HG03097 (cell line): ENCODE data around the gene SNTG2.

Experiments
- ATAC-seq: cut with Tn5 transposase; IDR thresholded peaks from one replicate; pipeline ENCODE4 v1.9.1; 2021; ENCODE audit not compliant: unreplicated experiment, low FRiP score

SNTG2 gene

DNA sequence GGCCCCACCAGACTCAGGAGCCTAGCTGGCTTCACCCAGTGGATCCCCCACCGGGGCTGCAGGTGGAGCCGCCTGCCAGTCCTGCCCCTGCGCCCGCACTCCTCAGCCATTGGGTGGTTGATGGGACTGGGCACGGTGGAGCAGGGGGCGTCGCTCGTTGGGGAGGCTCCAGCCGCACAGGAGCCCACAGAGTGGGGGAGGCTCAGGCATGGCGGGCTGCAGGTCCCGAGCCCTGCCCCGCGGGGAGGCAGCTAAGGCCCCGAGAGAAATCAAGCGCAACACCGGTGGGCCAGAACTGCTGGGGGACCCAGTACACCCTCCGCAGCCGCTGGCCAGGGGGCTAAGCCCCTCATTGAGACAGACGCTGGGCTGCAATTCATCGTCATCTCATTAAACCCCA is 184.0 kb downstream of the SNTG2 start:
- no peak for ATAC-seq

DNA sequence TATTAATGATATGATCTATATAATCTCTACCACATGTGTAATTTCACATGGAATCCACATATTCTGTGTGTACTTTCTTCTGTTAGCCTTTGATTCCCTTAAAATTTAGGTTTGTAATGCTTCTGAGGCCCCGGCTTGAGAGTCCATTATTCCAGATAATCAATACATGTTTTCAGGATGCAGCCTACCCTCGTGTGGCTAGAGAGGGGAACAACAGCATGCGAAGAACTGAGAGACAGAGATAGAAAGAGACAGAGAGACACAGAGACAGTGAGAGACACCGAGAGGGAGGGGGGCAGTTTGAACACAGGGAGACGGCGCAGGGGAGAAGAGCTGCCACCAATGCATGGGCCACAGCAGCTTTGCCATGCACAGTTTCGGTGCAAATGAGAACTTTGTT is 185.4 kb downstream of the SNTG2 start:
- ATAC-seq: no peak

DNA sequence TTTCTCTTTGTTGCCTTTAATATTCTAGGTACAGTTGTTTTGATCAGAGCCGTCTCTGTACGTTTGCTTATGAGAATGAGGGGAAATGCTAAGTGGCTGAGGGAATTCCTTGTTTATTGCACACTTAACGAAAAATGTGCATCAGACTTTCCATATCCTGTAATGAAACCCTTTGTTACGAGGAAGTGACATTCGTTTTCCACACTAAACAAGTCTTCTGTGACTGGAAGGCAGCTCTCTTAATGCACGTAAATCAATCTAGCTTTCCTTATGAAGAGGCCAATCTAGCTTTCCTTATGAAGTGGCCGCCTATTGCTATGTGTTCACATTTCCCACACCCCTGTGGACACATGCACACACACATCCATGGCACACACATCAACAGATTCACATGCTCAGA is 186.2 kb downstream of the SNTG2 start:
- no peak for ATAC-seq

DNA sequence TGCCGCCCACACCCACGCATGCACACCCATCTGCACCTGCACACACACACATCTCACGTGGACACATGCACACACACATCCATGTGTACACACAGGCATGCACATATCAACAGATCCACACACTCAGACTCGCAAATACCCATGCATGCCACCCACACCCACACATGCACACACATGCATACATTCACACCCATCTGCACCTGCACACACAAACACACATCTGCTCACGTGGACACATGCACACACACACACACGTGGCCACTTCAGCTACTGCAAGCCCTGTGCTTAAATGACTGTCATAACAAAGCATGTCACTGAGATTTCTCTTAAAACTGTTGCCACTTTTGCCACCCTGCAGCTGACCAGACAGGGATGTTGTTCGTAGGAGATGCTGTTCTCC is 186.6 kb downstream of the SNTG2 start:
- no peak for ATAC-seq

DNA sequence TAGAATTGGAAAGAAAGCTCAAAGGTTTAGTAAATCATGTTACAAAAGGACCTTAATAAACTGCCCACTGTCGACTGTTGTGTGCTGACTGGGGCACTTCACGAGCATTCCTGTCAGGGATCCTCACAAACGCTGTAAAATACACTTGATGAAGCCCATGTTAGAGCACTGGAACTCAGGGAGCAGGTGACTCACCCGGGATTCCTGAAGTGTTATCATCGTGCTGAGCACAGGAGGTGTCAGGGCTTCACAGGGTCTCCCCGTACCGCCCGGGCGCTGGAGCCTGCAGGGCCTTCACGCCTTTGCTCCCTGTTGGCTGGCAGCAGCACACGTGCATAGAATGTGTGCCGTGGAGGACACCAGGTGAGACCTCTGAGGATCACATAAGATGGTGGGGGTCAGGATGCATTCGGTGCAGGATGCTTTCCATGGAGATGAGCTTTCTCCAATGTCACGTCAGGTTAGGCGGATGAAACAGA is 187.3 kb downstream of the SNTG2 start:
- no peak for ATAC-seq

DNA sequence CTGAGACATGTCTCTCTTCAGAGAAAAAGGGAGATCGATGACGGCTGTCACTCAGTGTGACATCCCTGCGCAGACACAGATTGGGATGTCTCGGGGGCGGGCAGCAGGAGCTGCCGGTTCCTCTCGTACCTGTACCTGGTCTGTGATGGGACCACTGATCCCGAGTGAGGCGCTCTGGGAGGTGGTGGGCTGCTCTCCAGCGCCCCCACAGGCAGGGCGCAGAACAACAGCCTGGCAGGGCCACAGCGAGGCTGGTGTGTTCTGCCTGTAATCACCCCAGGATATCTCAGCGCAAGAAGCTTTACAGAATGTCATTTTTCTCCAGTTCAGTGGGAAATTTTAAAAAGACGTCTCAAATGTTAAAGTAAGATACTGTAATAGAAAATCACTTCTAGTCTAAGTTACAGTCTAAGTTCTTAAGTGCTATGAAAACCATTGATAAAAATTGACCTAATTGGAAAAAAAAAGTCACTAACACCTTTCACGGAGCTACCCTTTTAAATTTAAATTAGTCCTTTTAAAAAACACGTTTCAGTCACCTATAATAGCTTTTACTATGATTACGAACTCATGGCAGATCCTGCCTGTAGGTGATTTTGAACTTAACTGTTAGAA is 189.8 kb downstream of the SNTG2 start:
- no peak for ATAC-seq

DNA sequence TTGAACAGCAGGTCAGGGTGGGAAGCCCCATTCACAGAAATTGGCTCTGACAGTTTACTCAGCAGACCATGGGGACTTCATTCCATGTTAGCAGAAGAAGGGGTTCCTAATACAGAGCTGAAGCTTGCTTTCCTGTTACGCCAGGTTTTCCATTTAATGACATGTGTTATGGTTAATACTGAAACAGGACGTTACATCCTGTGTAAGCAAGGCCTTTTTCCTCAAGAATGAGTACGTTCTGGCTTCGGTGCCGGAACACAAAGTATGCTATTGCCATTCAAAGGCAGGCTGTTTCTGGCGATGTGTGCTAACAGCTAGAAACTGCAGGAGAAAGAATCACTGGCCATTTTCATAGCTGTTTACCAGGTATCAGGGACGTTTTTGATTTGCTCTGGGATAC is 190.4 kb downstream of the SNTG2 start:
- ATAC-seq: no peak

DNA sequence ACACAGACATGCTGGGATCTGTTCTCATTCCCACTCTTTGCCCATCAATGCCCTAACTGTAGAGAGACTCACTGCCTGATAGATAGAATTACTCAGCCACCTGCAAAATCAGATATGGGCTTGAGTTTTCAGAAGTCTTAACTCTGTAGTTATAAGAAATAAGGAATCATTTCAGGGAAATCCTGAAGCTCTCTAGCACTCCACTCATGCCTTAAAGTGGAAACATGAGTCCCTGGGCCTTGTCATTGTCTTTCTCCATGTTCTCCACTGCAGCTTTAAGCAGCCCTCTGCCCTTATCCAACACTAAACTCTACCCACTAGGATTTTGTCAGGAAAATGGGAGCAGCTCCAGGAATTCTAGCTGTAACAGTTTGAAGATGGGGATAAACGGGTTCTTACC is 192.5 kb downstream of the SNTG2 start:
- ATAC-seq: no peak

DNA sequence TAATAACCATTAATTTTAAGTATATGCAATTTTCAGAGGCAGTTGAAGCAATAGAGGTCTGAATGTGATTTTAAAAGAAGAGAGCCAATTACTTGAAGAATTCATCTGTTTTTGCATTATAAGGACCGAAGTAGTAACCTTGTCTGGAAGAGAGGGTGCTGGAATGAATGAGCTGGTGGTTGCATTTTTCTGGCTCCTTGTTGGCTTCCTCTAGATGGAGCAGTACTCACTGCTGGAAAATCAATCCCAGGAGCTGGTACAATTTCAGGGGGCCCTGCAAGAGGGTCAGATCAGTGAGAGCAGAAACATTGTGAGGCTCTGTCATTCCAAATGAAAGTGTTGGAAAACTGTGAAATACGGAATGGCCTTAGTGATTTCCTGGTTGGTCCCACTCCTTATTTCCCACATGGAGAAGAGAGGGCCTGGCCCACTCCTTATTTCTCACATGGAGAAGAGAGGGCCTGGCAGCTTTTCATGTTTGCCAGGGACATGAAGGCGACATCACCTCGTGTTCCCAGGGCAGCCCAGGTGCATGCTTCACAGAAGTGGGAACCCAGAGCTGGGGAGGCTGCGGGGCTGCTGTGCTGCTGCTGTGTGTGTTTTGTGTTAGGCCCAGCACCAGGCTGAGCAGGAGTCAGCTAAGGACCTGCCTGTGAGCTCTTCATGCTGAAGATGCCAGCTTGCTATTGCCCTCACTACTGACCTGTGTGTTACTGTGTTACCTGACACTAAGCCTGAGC is 197.4 kb downstream of the SNTG2 start:
- ATAC-seq: no peak

DNA sequence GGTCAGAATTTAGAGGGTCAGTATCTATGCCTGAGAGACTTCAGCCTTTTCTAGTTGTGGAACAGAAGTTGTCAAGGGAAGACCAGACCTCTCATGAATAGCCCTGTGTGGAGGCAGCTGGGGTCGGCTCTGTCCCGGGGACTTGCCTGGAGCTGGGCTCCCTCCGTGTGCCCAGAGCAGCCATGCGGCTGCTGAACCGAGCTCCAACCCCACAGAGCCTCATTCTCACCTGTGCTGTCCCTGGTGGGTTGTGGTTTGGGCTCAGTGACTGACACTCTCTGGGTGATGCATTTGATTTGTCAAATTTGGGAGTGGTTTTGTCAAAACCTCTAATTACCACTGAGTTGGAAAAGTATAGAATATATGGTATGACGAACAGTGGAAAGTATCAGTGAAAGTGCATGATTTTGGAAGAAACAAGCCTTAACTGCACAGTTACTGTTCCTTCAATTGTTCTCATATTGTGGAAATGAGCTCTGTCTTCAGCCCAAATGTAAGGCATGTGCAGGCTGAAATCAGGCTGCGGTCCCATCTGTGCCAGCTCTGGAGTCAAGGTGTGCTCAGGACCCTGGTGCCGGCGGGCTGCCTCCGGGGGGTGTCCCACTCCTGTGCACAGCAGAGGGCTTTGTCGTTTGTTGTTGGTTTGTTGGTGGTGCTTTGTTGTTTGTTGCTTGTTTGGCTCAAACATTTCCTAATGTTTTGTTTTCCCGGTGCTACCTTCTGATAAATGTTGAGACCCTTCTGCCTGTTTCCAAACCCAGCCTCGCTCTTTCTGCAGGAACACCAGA is 200.3 kb downstream of the SNTG2 start:
- ATAC-seq: no peak

DNA sequence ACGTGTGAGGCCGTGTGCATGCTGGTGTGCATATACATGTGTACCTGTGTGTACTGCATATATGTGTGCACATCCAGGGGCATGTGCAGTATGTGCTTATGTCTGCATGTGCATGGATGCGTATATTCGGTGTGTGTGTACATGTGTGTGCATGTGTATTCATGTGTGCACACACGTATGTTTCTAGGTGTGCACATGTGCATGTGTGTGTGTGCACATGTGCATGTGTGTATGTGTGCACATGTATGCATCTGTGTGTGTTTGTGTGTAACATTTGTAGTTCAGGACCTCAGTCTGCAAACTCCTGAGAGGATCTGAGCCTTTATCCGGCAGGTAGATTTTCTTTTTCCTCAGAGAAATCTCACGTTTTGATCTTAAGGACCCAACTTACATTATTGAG is 201.7 kb downstream of the SNTG2 start:
- ATAC-seq: no peak

DNA sequence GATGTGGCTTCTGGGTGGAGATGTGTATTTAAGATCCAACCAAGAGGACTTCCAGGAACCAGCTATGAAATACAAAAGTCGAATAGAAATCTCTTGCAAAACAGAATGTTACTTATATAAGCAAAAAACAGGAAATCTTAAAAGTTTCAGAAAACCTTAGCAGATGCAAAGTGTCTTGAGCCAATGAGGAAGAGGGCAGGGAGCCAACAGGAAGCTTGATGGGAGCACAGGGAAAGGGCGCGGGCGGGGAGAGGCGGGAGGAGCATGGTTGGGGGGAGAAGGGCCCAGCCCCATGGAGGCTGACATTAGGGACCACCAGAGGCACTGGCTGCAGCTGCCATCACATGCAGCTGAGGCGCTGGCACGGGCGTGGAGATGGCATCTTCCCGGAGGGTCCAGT is 203.3 kb downstream of the SNTG2 start:
- no peak for ATAC-seq

DNA sequence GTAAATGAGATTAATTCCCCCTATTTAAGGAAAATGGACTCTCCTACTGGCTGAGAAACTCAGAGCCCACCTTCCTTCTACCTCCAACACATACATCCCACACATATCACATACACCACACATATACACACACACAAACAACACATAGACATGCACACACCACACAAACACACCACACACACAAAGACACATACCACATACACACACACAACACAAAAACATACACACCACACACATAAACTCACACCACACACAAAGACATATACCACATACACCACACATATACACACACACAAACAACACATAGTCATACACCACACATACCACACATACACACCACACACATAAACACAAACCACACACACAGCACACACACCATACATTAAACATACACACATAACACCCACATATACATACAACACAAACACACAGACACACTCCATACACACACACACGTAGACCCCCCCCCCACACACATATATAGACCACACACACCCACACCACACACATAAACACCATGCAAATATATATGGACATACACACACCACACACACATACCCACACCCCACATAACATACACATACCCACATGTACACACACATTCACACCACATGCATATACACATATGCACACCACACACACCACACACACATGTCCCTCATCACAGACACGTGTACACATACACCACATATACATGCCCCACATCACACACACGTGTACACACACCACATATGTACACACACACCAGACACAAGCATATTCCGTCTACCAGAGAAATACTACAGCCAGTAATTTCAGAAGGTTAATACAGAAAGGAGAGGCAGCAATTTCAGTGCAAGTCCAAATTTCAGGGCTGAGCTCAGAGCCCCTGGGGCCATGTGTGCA is 204.3 kb downstream of the SNTG2 start:
- no peak for ATAC-seq

DNA sequence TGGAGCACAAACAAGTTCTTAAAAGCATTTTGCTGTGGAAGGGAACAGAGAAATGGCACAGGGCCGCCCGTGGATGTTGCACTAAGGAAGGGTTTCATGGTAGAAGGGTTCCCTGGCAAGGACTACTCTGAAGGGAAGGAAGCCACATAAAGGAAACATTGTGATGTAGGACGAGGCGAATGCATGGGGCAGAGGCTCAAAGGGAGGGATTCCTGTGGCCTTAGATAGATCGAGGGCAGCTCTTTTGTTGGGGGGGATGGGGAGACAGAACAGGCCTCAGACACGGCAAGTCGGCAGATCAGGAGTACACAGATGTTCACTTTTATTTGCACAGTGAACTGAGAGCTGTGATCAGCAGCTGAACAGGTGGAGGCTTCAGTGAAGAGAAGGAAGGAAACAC is 205.4 kb downstream of the SNTG2 start:
- ATAC-seq: no peak

DNA sequence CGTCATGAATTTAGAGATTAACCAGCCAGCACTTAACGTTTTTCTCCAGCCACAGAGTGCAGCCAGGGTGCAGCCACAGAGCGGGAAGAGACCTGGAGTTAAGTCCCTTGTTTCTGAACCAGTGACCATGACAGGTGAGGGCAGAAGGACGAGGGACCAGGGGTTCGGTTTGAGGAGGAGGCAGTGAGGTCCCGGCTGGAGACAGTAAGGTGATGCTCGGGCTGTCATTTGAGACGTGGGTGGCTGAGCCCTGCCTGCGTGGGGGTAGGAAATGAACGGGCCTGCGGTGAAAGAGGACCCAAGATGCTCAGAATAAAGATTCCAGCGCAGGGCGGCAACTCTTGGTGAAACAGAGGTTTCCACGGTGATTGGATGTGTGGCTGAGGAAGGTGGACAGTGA is 205.9 kb downstream of the SNTG2 start:
- ATAC-seq: no peak

DNA sequence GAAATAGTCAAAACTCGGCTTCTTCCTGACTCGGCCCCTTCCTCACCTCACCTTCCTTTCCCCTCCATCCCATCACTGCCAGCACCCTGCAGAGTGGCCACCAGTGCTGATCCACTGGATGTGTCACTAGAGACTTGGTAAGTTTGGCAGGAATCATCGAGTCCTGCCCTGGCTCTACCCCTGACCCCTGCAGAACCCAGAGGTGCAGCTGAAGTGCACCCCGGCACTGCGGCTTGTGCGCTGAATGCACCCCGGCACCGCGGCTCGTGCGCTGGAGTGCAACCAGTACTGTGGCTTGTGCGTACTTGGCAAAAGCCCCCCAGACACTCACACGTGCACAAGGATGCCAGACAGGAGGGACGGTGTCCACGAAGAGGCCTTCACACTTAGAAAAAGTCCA is 206.5 kb downstream of the SNTG2 start:
- ATAC-seq: no peak

DNA sequence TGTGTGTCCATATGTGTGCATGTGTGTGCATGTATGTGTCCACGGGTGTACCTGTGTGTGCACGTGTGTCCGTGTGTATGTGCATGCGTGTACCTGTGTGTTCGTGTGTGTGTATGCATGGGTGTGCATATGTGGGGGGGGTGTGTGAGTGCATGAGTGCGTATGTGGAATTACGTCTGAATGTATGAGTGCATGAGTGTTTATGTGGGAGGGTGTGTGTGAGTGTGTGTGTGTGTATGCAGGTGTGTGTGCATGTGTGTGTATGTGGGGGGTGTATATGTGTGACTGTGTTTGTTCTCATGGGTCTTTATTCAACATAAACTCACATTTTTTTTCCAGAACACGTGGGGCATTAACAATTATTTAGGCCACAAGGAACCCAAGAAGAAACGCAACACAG is 208.4 kb downstream of the SNTG2 start:
- ATAC-seq: no peak

DNA sequence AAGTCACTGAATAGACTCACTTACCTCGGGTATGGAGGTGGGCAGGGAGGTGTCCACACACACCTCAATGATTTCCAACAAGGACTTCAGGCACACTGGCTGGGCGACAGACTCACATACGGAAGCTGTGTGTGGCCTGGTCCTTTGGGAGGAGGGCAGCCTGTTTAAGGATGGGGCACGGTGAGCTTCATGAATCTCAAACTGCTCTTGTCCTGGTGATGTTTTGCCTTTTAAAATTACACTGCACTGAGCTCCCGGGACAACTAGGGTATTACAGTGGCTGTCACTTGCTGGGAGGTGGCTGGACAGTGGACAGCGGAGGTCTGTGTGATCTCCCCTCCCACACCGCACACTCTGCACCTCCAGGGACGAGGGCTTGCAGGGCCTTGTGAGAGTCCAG is 211.6 kb downstream of the SNTG2 start:
- no peak for ATAC-seq

DNA sequence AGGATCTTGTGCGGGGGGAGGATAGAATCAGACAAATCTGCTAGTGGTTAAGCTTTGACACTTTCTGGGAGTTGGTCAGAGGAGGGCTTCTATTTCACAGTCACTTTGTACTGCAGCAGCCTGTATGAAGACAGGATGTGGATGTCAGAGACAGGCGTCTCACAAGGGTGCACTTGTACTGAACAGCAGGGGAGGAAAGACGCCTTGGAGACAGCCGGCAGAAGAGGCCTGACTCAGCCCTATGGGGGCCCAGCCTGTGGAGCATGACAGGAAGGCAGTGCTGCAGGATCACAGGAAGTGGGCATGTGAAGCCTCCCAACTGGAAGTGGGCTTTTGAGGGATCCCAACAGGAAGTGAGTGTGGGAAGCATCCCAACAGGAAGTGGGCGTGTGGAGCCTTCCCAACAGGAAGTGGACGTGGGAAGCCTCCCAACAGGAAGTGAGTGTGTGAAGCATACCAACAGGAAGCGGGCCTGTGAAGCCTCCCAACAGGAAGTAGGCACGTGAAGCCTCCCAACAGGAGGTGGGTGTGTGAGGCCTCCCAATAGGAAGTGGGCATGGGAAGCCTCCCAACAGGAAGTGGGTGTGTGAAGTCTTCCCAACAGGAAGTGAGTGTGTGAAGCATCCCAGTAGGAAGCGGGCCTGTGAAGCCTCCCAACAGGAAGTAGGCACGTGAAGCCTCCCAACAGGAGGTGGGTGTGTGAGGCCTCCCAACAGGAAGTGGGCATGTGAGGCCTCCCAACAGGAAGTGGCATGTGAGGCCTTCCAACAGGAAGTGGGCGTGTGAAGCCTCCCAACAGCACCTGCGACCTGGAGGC is 212.3 kb downstream of the SNTG2 start:
- ATAC-seq: peak; percentile 90

DNA sequence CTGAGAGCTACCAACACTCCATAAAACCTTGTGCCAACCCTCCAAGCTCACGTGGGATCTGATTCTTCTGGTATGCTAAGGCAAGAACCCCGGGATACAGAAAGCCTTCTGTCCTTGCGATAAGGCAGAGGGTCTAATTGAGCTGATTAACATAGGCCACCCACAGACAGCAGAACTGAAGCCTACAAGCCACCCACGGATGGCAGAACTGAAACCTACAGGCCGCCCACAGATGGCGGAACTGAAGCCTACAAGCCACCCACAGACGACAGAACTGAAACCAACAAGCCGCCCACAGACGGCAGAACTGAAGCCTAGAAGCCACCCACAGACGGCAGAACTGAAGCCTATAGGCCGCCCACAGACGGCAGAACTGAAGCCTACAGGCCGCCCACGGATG is 216.3 kb downstream of the SNTG2 start:
- ATAC-seq: no peak
